Hematopoietic multipotent progenitor cell treated with erythropoietin and hydrocortisone succinate and interleukin-3 and kit ligand, for 15 days (in vitro differentiated cells): ENCODE measurements around the gene FAM177B.

Experiments
- DNase-seq: peaks from one replicate; pipeline ENCODE4 v3.0.0-alpha.2; 2015; ENCODE audit warnings: low spot score

FAM177B gene

DNA sequence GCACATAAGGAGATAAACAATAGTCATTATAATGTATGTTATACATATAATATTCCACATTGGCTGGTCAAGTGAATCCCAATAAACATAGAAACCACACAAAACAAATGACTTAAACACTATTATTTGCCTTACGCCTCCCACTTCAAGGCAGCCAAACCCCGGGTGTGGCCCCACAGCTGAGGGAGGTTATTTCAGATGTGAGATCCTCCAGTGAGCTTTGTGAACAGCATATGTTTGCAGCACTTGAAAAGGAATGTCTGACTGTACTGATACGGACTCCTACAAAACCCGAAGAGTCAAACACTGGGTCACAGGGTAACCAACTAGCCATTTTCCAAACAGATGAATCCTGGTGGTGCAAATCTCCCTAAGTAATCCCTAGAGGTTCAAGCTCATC is 50.7 kb downstream of the FAM177B start:
- no peak for DNase-seq

DNA sequence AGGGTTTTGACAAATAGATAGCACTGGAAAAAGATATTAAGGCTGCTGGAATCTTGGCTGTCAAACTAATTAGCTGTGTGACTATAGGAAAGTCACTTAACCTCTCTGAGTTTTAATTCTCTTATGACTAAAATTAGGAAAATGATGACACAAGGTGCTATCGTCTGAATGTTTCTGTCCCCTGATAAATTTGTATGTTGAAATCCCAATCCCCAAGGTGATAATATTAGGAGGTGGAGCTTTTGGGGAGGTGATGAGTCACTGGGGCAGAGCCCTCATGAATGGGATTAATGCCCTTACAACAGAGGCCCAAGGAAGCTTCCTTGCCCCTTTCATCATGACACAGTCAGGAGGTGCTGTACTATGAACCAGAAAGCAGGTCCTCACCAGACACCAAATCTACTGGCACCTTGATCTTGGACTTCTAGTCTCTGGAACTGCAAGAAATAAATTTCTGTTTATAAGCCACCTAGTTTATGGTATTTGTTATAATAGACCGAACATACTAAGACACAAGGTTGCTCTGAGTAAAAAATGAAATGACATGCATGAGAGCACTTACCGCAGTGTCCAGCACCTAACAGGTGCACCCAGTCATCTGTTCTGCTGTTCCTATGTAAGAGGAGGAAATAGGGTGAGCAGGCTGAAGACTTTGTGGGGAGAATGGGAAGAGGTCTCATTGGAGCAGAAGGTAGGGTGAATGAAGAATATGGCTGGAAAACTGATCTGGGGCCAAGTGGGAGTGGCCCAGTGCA is 51.6 kb downstream of the FAM177B start:
- no peak for DNase-seq

- no peak for DNase-seq
These were observed 53.1 kb downstream of the FAM177B start for GRCh38 chr1:222790115-222790514.

DNA sequence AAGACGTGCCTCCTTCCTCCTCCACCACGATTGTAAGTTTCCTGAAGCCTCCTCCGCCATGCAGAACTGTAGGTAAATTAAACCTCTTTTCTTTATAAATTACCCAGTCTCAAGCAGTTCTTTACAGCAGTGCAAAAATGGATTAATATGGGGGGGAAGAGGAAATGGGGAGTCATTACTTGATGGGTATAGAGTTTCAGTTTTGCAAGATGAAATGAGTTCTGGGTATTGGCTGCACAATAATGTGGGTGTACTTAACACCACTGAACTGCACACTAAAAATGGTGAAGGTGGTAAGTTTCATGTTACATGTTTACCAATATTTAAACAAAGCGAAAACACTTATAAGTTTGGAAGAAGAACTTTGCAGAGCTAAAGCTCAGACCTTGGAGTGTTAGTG is 53.5 kb downstream of the FAM177B start:
- no peak for DNase-seq

- no peak for DNase-seq
These were observed 54.2 kb downstream of the FAM177B start for GRCh38 chr1:222791006-222791710.

DNA sequence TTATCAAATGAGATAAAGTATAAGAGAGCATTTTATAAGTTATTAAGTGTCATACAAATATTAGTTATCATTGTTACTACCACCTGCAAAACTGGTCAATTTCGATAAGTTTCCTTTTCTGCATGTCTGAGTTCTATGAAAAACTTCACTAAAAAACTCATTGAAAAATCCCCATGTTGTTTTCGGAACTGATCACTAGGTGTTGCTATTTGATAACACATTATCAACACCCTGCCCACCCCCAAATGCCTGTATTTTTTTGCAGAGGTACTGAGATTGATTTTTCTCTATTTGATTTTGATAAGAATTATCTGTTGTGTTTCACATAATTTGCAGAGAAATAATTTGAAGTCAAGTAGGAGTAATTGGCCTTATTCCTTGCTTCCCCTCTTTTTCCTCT is 55.7 kb downstream of the FAM177B start:
- DNase-seq, result no peak

- DNase-seq, result no peak
These were observed 57.9 kb downstream of the FAM177B start for GRCh38 chr1:222794656-222795474.

DNA sequence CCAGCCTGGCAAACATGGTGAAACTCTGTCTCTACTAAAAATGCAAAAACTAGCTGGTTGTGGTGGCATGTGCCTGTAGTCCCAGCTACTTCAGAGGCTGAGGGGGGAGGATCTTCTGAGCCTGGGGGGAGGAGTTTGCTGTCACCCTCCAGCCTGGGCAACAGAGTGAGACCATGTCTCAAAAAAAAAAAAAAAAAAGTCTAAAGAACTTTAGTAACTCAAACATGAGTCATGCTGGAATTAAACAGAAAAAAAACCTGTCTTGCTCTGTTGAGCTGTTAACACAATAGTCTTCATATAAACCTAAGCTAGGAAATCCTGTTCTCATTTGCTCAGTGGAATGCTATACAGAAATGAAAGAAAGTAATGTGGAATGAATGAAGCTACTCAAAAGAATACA is 61.1 kb downstream of the FAM177B start:
- no peak for DNase-seq

DNA sequence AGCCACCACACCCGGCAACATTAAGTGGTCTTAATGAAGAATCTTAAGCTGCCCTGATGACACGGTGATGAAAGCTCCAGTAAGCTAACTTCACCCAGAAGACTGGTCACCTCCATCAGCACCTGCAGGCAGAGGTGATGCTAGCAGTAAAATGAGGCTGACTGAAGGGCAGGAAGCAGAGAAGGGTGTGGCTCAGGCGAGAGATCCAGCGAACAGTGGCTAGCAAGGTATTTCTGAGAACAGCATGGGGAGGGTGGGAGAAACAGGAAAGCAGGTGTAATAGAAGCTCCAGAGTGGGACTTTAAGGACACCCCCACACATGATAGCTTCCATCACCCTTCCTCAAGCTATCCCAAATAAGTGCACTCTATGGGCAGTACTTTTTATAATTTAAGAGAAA is 62.0 kb downstream of the FAM177B start:
- DNase-seq, result no peak
